HepG2 (cell line): ENCODE data around the gene CAMK2D. TPM values are rescaled to one million over a fixed set of nuclear protein-coding genes. Genes with fewer than 3 reads are reported as not detected.

ENCODE experiments used
- ATAC-seq: fragments of 200-7000 bp; cut with Tn5 transposase; 3 replicates; pipeline ENCODE4 v1.9.1; 2020; ENCODE audit warnings: mild to moderate bottlenecking, moderate library complexity
- BruUV-seq: library from RNA; stranded (reverse); fragments of 400-500 nt; replicated peaks from 2 replicates; lab custom pipeline; 2021; lab: Mats Ljungman, UMichigan
- CTCF ChIA-PET: fragments of 300-600 bp; formaldehyde crosslinking; extraction: SDS; loops from one replicate; lab custom pipeline; 2021; ENCODE audit warnings: low total read pairs, inconsistent platforms, low intra/inter-chr PET ratio; lab: Yijun Ruan, JAX
- POLR2A ChIA-PET: fragments of 350-600 bp; sonication (Branson Sonifier 250); formaldehyde crosslinking; loops from one replicate; lab custom pipeline; 2020; ENCODE audit warnings: antibody characterized with exemption, inconsistent platforms; lab: Yijun Ruan, JAX
- DNase-seq: peaks from one replicate; pipeline ENCODE4 v3.0.0-alpha.2; 2015; ENCODE audit warnings: low spot score
- FAIRE-seq: peaks from 3 replicates; lab custom pipeline; 2011; peaks lifted over from hg19 to GRCh38; lab: Jason Lieb, UNC
- H2AFZ ChIP-seq: one replicate; pipeline ENCODE4 v1.6.1; 2011; ENCODE audit warnings: low read length, inconsistent platforms
- H3K27ac ChIP-seq: fragments of 300-600 bp; 3 replicates; pipeline ENCODE4 v1.8.0; 2011; ENCODE audit warnings: mixed run types, mild to moderate bottlenecking, mixed read lengths, low read length, inconsistent platforms; ENCODE audit not compliant: insufficient read depth; ENCODE audit errors: extremely low read length
- H3K27me3 ChIP-seq, 2 experiments: fragments of 200-600 bp in 1 of 2; 2 replicates in 1 of 2; 3 replicates in 1 of 2; pipeline versions ENCODE4 v1.6.0 to v1.8.0; 2011; ENCODE audit warnings: low read length in 2 of 2, mild to moderate bottlenecking in 2 of 2, moderate library complexity in 2 of 2, inconsistent platforms in 1 of 2; ENCODE audit not compliant: insufficient read depth in 2 of 2, control insufficient read depth in 1 of 2
- H3K36me3 ChIP-seq, 2 experiments: fragments of 200-600 bp in 1 of 2; replicated peaks in 1 of 2; 2 replicates in 1 of 2; 3 replicates in 1 of 2; pipeline versions ENCODE4 v1.5.1 to v1.8.0; 2011; ENCODE audit warnings: low read length in 2 of 2, inconsistent platforms in 1 of 2; ENCODE audit not compliant: insufficient read depth in 2 of 2, control insufficient read depth in 1 of 2
- H3K4me1 ChIP-seq: 2 replicates; pipeline ENCODE4 v1.5.1; 2012; ENCODE audit warnings: low read length, inconsistent platforms; ENCODE audit not compliant: insufficient read depth
- H3K4me2 ChIP-seq: 2 replicates; pipeline ENCODE4 v1.6.0; 2011; ENCODE audit warnings: low read depth, low read length, inconsistent platforms
- H3K4me3 ChIP-seq, 3 experiments: fragments of 200-600 bp in 1 of 3; sonication (generic), shearing (Covaris generic) in 1 of 3; replicated peaks in 1 of 3; 2 replicates each; pipeline ENCODE4 v1.5.1; 2011 to 2016; ENCODE audit warnings: low read length in 3 of 3, inconsistent platforms in 2 of 3, low read depth in 2 of 3, mild to moderate bottlenecking in 2 of 3, control low read depth in 1 of 3, mixed read lengths in 1 of 3; ENCODE audit not compliant: insufficient read depth in 1 of 3
- H3K79me2 ChIP-seq: one replicate; pipeline ENCODE4 v1.6.1; 2011; ENCODE audit warnings: low read length, inconsistent platforms; ENCODE audit not compliant: insufficient read depth
- H3K9ac ChIP-seq: 2 replicates; pipeline ENCODE4 v1.6.0; 2011; ENCODE audit warnings: mild to moderate bottlenecking, low read depth, low read length, inconsistent platforms; ENCODE audit not compliant: insufficient read depth
- H3K9me3 ChIP-seq: 2 replicates; pipeline ENCODE4 v1.5.1; 2012; ENCODE audit warnings: mild to moderate bottlenecking, low read length
- H4K20me1 ChIP-seq: 2 replicates; pipeline ENCODE4 v1.6.0; 2011; ENCODE audit warnings: inconsistent platforms, mild to moderate bottlenecking, low read length, moderate library complexity; ENCODE audit not compliant: insufficient read depth
- AGO1 ChIP-seq: fragments of 200-400 bp; formaldehyde crosslinking; IDR thresholded peaks from 2 replicates; pipeline ENCODE4 v1.6.1; 2017; ENCODE audit warnings: mild to moderate bottlenecking, low read depth, low read length, moderate library complexity; ENCODE audit not compliant: poor library complexity, severe bottlenecking
- CHCHD3 ChIP-seq: sonication (generic); formaldehyde crosslinking; IDR thresholded peaks from 2 replicates; pipeline ENCODE4 v1.8.0; 2022; ENCODE audit warnings: mild to moderate bottlenecking, missing genetic modification reagents, moderate library complexity
- HHEX ChIP-seq: IDR thresholded peaks from 2 replicates; pipeline ENCODE4 v1.6.1; 2016; ENCODE audit warnings: control low read depth
- TRIM22 ChIP-seq: fragments of 450-650 bp; IDR thresholded peaks from 2 replicates; pipeline ENCODE4 v1.6.1; 2017
- ZKSCAN5 ChIP-seq: sonication (generic); formaldehyde crosslinking; IDR thresholded peaks from 2 replicates; pipeline ENCODE4 v1.5.1; 2020; ENCODE audit warnings: mild to moderate bottlenecking, missing genetic modification reagents
- ZNF414 ChIP-seq: sonication (generic); formaldehyde crosslinking; IDR thresholded peaks from 2 replicates; pipeline ENCODE4 v1.5.0; 2020; ENCODE audit warnings: missing genetic modification reagents
- ZNF484 ChIP-seq: sonication (generic); formaldehyde crosslinking; IDR thresholded peaks from 2 replicates; pipeline ENCODE4 v1.5.1; 2020; ENCODE audit warnings: mild to moderate bottlenecking, low read depth, missing genetic modification reagents, borderline replicate concordance
- ZNF883 ChIP-seq: sonication (generic); formaldehyde crosslinking; IDR thresholded peaks from 2 replicates; pipeline ENCODE4 v1.5.1; 2020; ENCODE audit warnings: mild to moderate bottlenecking, missing genetic modification reagents; ENCODE audit errors: not compliant biosample characterization
- in situ Hi-C: cut with HindIII; loops from 2 replicates; pipeline ENCODE4 v1.10.0; 2017; ENCODE audit warnings: low pct_unique_long_range_greater_than_20kb; ENCODE audit not compliant: extremely low pct_ligation_motif_present
- intact Hi-C: fragments of 100-400 bp; cut with micrococcal nuclease; formaldehyde crosslinking; loops from one replicate; pipeline ENCODE4 v1.10.0; 2022; ENCODE audit not compliant: unreplicated experiment
- polyA plus RNA-seq, 8 experiments: library from polyadenylated mRNA; depleted of rRNA in 3 of 8; stranded (reverse) in 7 of 8; unstranded in 1 of 8; fragments of >200 nt; fragmentation: Illumina TruSeq in 4 of 8; extraction: Trizol in 4 of 8; gene quantifications; 2 replicates each; pipeline versions ENCODE4 v1.2.1 to v1.2.3, GENCODE V29; 2011 to 2016; ENCODE audit warnings: low read depth in 4 of 8, missing spikeins in 1 of 8, mixed read lengths in 1 of 8; ENCODE audit not compliant: insufficient read depth in 1 of 8
- total RNA-seq, 5 experiments: library from RNA; depleted of rRNA; stranded (reverse); fragments of >200 nt; fragmentation: Illumina TruSeq; extraction: Trizol; gene quantifications; 2 replicates each; pipeline ENCODE4 v1.2.3, GENCODE V29; 2016; ENCODE audit warnings: low read depth in 1 of 5
- TF ChIP-seq, protein P1 (sequence below): IDR thresholded peaks from 2 replicates; pipeline ENCODE4 v1.6.1; 2016
- TF ChIP-seq, protein P2 (sequence below): IDR thresholded peaks from 2 replicates; pipeline ENCODE4 v1.6.1; 2016; ENCODE audit warnings: missing compliant biosample characterization, missing genetic modification reagents, borderline replicate concordance
- TF ChIP-seq, protein P3 (sequence below): sonication (generic); formaldehyde crosslinking; IDR thresholded peaks from 2 replicates; pipeline ENCODE4 v1.4.0; 2020; ENCODE audit warnings: mild to moderate bottlenecking, missing genetic modification reagents

The CAMK2D gene
- total and polyA plus RNA-seq, 2 of the 13 experiments (the other 11 are each of a cell fraction or from before 2014, with no cell fraction given), result 18.0 to 65.4 TPM

DNA sequence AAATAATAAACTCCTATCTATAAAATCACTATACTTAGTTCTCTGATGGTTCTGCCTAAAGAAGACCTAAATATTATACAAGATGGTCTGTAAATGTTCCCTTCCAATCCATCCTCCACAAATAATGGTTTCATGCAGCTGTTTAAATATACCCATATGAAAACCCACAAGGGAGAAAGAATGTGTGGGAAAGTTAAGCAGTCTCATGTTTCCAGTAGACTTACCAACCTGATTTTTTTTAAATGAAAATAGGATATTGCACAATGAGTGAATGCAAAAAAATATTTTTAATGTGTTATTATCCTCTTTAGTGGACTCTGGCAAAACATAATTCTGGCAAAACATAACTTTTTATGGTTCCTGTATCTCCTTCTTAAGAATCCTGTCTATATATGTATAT lies 23.3 kb downstream of the CAMK2D start (continued):
- TF ChIP-seq TRIM22 (no peak), HHEX (CRISPR knock-in tag) (no peak), ZKSCAN5 (no peak), ZNF414 (CRISPR knock-in tag) (no peak), AGO1 (no peak), ZNF484 (CRISPR knock-in tag) (no peak)
- TF ChIP-seq, protein P1, sequence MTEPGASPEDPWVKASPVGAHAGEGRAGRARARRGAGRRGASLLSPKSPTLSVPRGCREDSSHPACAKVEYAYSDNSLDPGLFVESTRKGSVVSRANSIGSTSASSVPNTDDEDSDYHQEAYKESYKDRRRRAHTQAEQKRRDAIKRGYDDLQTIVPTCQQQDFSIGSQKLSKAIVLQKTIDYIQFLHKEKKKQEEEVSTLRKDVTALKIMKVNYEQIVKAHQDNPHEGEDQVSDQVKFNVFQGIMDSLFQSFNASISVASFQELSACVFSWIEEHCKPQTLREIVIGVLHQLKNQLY (CRISPR knock-in tag), result no peak

DNA sequence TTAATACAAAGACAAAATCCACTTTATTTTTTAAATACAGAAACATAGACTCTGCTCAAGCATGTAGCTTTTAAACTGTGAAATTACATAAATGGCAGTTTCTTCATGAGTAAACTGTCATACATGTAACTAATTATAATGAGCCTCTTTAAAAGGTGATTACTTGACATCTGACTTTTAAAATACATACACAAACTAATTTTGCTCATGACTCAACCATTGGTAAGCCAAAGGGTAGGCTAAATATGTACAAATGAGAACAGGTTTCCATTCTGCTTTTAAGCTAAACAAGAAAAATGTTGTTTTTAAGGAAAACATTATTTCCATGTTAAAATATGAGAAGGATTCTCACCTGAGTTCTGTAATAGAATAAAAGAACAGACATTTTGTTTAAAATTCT lies 27.9 kb downstream of the CAMK2D start:
- H3K4me1 ChIP-seq, result peaks cover 8% of the 10 kb centered on the region
- no peak overlapping the region for H3K4me3 ChIP-seq
- intact Hi-C loops, result no loop called here
- no peak overlapping the region for H3K9ac ChIP-seq
- no peaks in the 10 kb centered on the region for H4K20me1 ChIP-seq
- TF ChIP-seq, protein P2, sequence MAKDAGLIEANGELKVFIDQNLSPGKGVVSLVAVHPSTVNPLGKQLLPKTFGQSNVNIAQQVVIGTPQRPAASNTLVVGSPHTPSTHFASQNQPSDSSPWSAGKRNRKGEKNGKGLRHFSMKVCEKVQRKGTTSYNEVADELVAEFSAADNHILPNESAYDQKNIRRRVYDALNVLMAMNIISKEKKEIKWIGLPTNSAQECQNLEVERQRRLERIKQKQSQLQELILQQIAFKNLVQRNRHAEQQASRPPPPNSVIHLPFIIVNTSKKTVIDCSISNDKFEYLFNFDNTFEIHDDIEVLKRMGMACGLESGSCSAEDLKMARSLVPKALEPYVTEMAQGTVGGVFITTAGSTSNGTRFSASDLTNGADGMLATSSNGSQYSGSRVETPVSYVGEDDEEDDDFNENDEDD (CRISPR knock-in tag), result no peak
- no peak for TF ChIP-seq ZNF883
- TF ChIP-seq, protein P3, sequence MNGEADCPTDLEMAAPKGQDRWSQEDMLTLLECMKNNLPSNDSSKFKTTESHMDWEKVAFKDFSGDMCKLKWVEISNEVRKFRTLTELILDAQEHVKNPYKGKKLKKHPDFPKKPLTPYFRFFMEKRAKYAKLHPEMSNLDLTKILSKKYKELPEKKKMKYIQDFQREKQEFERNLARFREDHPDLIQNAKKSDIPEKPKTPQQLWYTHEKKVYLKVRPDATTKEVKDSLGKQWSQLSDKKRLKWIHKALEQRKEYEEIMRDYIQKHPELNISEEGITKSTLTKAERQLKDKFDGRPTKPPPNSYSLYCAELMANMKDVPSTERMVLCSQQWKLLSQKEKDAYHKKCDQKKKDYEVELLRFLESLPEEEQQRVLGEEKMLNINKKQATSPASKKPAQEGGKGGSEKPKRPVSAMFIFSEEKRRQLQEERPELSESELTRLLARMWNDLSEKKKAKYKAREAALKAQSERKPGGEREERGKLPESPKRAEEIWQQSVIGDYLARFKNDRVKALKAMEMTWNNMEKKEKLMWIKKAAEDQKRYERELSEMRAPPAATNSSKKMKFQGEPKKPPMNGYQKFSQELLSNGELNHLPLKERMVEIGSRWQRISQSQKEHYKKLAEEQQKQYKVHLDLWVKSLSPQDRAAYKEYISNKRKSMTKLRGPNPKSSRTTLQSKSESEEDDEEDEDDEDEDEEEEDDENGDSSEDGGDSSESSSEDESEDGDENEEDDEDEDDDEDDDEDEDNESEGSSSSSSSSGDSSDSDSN (CRISPR knock-in tag), result no peak
- TF ChIP-seq CHCHD3, result no peak
- TF ChIP-seq, all 625 proteins: peak for 0
- FAIRE-seq (no peak), ATAC-seq (no peak), DNase-seq (no peak)
- H2AFZ ChIP-seq, result no peak overlapping the region
- H3K4me2 ChIP-seq, result no peak overlapping the region
- in situ Hi-C loops, result no loop called here
- H3K36me3 ChIP-seq, result no peaks in the 10 kb centered on the region
- ChIA-PET CTCF (no interaction called here), POLR2A (no interaction called here)
- no peaks in the 10 kb centered on the region for H3K27me3 ChIP-seq
- H3K9me3 ChIP-seq, result no peaks in the 10 kb centered on the region
- BruUV-seq, result no TSS peak
- H3K27ac ChIP-seq, result no peak overlapping the region
- H3K79me2 ChIP-seq, result peaks cover 19% of the 10 kb centered on the region
